Natural killer cell treated with Interleukin-12 subunit alpha and Interleukin-12 subunit beta and Interleukin-15 and Interleukin-18, amount 100 ng/mL, for 72 hours (primary cell): Measurements from ENCODE around the gene VASN. TPM values are rescaled to one million over a fixed set of nuclear protein-coding genes. Genes with fewer than 3 reads are reported as not detected.

Experiments used
- ATAC-seq, 2 donors: fragments of 150-1000 bp; cut with Tn5 transposase in 1 of 2; sonication (Bioruptor Pico), chemical (Tn5 transposase) in 1 of 2; 2 replicates each; pipeline ENCODE4 v1.10.0; 2021
- DNase-seq: peaks from one replicate; pipeline ENCODE4 v3.0.0; 2022; ENCODE audit warnings: low spot score
- H3K27ac Mint-ChIP-seq, 2 donors: 1 replicate in 1 of 2; 2 replicates in 1 of 2; pipeline ENCODE4 v1.8.0; 2022; ENCODE audit warnings: mixed read lengths in 2 of 2, mild to moderate bottlenecking in 1 of 2, moderate library complexity in 1 of 2
- H3K27me3 Mint-ChIP-seq, 2 donors: 1 replicate in 1 of 2; 2 replicates in 1 of 2; pipeline ENCODE4 v1.8.0; 2022; ENCODE audit warnings: mixed read lengths in 2 of 2
- H3K36me3 Mint-ChIP-seq: one replicate; pipeline ENCODE4 v1.8.0; 2022; ENCODE audit warnings: mixed read lengths
- H3K4me1 Mint-ChIP-seq, 2 donors: 1 replicate in 1 of 2; 2 replicates in 1 of 2; pipeline ENCODE4 v1.8.0; 2022; ENCODE audit warnings: low read depth in 2 of 2, mixed read lengths in 2 of 2, mild to moderate bottlenecking in 1 of 2
- H3K4me3 Mint-ChIP-seq: one replicate; pipeline ENCODE4 v1.8.0; 2022; ENCODE audit warnings: mixed read lengths
- H3K9me3 Mint-ChIP-seq: 2 replicates; pipeline ENCODE4 v1.8.0; 2022; ENCODE audit warnings: mixed read lengths
- total RNA-seq, 2 donors: library from RNA; stranded (reverse); gene quantifications; one replicate each; pipeline ENCODE4 v1.2.3, GENCODE V29; 2022

The VASN gene
- total RNA-seq, 2 donors from 2014 or later: 0.33 TPM; not detected in 1

DNA sequence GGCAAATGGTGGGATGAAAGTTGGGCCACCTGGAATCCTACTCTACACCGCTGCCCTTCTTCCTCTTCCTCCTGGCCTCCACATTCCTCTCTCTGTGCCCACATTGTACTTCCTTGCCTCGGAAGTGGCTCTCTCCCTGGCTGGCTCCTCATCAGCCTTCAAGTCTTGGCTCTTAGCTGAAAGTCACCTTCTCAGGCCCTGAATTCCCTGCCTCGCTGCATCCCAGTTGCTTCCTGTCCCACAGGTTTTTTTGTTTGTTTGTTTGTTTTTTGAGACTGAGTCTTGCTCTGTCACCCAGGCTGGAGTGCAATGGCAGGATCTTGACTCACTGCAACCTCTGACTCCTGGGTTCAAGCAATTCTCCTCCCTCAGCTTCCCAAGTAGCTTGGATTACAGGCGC lies 18.0 kb upstream of the VASN start:
- no peaks in the 10 kb centered on the region for H3K9me3 Mint-ChIP-seq
- no peak overlapping the region for H3K4me3 Mint-ChIP-seq
- no peaks in the 10 kb centered on the region for H3K27me3 Mint-ChIP-seq
- DNase-seq (no peak), ATAC-seq (no peak)
- H3K36me3 Mint-ChIP-seq: no peaks in the 10 kb centered on the region
- H3K4me1 Mint-ChIP-seq: peaks cover 5% of the 10 kb centered on the region in 2 donors
- H3K27ac Mint-ChIP-seq: no peak overlapping the region

- DNase-seq (no peak), ATAC-seq (no peak)
- H3K9me3 Mint-ChIP-seq: no peaks in the 10 kb centered on the region
- H3K27me3 Mint-ChIP-seq: no peaks in the 10 kb centered on the region
- peaks cover 5 to 9% of the 10 kb centered on the region in 2 donors for H3K4me1 Mint-ChIP-seq
- H3K4me3 Mint-ChIP-seq: no peak overlapping the region
- no peaks in the 10 kb centered on the region for H3K36me3 Mint-ChIP-seq
- no peak overlapping the region for H3K27ac Mint-ChIP-seq
These were observed 16.9 kb upstream of the VASN start for GRCh38 chr16:4354512-4355409.

DNA sequence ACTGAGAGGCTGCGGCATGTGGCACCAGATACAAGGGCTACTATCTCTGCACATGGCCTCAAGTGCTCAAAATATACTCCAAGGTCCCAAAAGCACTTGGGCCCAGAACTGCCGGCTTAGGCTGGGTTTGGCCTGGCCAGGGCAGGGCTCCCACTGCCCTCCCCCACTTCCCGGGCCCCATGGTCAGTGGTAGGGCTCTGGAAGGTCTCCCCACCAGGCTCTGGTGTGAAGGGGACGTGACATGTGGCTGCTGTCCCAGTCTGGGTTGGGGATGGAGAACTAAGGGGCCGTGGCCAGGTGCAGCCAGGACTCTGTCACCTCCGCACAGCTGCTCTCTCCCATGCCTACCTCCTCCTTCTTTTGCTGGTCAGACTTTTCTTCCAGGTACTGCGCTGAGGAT lies 14.8 kb upstream of the VASN start:
- no peak for ATAC-seq
- no peaks in the 10 kb centered on the region for H3K9me3 Mint-ChIP-seq
- H3K27ac Mint-ChIP-seq: no peak overlapping the region
- no peak for DNase-seq
- peaks cover under 1 to 7% of the 10 kb centered on the region in 2 donors for H3K4me1 Mint-ChIP-seq
- no peaks in the 10 kb centered on the region for H3K27me3 Mint-ChIP-seq
- no peaks in the 10 kb centered on the region for H3K36me3 Mint-ChIP-seq
- H3K4me3 Mint-ChIP-seq: no peak overlapping the region

- Mint-ChIP-seq H3K4me3 (no peak overlapping the region), H3K27ac (no peak overlapping the region), H3K4me1 (peaks cover 0 to 7% of the 10 kb centered on the region in 2 donors), H3K9me3 (no peaks in the 10 kb centered on the region), H3K36me3 (no peaks in the 10 kb centered on the region), H3K27me3 (no peaks in the 10 kb centered on the region)
- ATAC-seq (no peak), DNase-seq (no peak)
These were observed 13.4 kb upstream of the VASN start for GRCh38 chr16:4358236-4358635.

GRCh38 chr16:4358831-4359561 lies 12.7 kb upstream of the VASN start:
- H3K27me3 Mint-ChIP-seq: no peaks in the 10 kb centered on the region
- ATAC-seq (peak; percentile 54 to 70), DNase-seq (peak; percentile 78)
- H3K4me1 Mint-ChIP-seq: peaks cover 0 to 7% of the 10 kb centered on the region in 2 donors
- H3K36me3 Mint-ChIP-seq: no peaks in the 10 kb centered on the region
- H3K9me3 Mint-ChIP-seq: no peaks in the 10 kb centered on the region
- no peak overlapping the region for H3K4me3 Mint-ChIP-seq
- peak overlapping the region in 1 of 2 donors; percentile 65 for H3K27ac Mint-ChIP-seq

- no peak overlapping the region for H3K27ac Mint-ChIP-seq
- no peaks in the 10 kb centered on the region for H3K36me3 Mint-ChIP-seq
- H3K4me1 Mint-ChIP-seq: peaks cover 0 to 5% of the 10 kb centered on the region in 2 donors
- H3K4me3 Mint-ChIP-seq: no peak overlapping the region
- DNase-seq (no peak), ATAC-seq (no peak)
- no peaks in the 10 kb centered on the region for H3K9me3 Mint-ChIP-seq
- no peaks in the 10 kb centered on the region for H3K27me3 Mint-ChIP-seq
These were observed 11.7 kb upstream of the VASN start for GRCh38 chr16:4359914-4360313.

- DNase-seq (no peak), ATAC-seq (peak in 1 of 2 donors; percentile 23)
- Mint-ChIP-seq H3K4me3 (no peak overlapping the region), H3K27me3 (no peaks in the 10 kb centered on the region), H3K36me3 (no peaks in the 10 kb centered on the region), H3K27ac (no peak overlapping the region), H3K4me1 (peaks cover 0 to 4% of the 10 kb centered on the region in 2 donors), H3K9me3 (no peaks in the 10 kb centered on the region)
These were observed 11.1 kb upstream of the VASN start for GRCh38 chr16:4360538-4361021.

GRCh38 chr16:4361033-4361943 lies 10.4 kb upstream of the VASN start:
- Mint-ChIP-seq H3K36me3 (no peaks in the 10 kb centered on the region), H3K4me1 (peaks cover 0 to 4% of the 10 kb centered on the region in 2 donors), H3K27me3 (no peaks in the 10 kb centered on the region), H3K27ac (no peak overlapping the region), H3K4me3 (no peak overlapping the region), H3K9me3 (no peaks in the 10 kb centered on the region)
- ATAC-seq (no peak), DNase-seq (no peak)

DNA sequence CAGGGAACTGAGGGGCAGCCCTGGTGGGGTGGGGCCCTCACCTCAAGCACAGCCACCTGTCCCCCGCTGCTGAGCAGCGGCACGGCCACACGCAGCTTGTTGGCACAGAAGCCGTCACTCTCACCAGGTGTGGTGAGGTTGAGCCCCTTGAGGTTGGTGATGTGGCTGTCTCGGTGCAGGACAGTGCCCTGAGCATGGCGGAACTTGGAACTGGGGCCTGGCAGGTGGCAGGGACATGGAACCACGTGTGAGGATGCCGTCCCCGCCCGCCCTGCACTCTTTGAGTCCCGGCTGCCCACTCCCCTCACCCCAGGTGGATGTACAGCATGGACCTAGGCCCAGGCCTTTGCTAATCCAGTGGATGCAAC lies 9.7 kb upstream of the VASN start:
- no peak for ATAC-seq
- H3K27me3 Mint-ChIP-seq: no peaks in the 10 kb centered on the region
- no peaks in the 10 kb centered on the region for H3K36me3 Mint-ChIP-seq

GRCh38 chr16:4362476-4363135 lies 9.0 kb upstream of the VASN start:
- H3K27ac Mint-ChIP-seq: no peak overlapping the region
- no peak for ATAC-seq
- no peak for DNase-seq
- H3K27me3 Mint-ChIP-seq: no peaks in the 10 kb centered on the region
- H3K4me3 Mint-ChIP-seq: no peak overlapping the region
- H3K9me3 Mint-ChIP-seq: no peaks in the 10 kb centered on the region
- no peaks in the 10 kb centered on the region for H3K36me3 Mint-ChIP-seq
- H3K4me1 Mint-ChIP-seq: peaks cover 0 to 8% of the 10 kb centered on the region in 2 donors

More for the DNA sequence above, 9.7 kb upstream of the VASN start:
- H3K4me3 Mint-ChIP-seq: no peak overlapping the region
- no peaks in the 10 kb centered on the region for H3K9me3 Mint-ChIP-seq
- peaks cover 0 to 4% of the 10 kb centered on the region in 2 donors for H3K4me1 Mint-ChIP-seq
- no peak overlapping the region for H3K27ac Mint-ChIP-seq
- DNase-seq: no peak

DNA sequence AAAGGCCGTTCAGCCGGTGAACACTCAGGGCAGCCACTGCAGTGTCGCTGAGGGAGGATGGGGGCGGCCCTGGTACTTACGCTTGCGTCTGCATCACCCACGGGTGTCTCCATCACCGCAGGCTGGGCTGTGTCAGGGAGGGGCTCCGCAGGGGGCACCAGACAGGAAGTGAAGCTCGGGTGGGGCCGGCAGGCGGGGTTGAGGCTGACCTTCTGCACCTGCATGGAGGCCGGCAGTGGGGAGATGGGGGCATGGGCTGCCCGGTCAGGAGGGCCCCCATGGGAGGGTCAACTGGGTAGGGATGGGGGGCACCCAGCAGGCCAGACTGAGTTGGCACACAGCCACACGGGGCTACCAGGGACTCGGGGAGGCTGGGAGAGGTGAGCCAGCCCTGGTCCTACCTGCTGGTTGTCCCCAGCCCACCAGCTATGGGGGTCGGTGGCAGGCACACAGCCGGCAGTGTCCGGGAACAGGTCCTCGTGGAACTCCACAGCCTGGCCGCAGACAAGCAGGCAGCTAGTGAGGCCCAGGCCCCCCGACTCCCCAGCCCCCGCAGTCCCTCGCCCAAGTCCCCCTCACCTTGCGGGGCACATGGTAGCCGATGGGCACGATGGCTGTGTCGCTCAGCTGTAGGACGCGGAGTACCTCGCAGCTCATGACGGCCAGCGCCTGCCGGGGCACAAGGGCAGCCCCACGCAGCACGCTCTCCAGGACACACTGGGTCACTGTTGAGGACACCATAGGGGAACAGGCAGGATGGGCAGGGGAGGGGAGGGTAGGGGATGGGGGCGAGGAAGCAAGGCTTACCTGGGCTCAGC lies 7.2 kb upstream of the VASN start:
- Mint-ChIP-seq H3K27me3 (no peaks in the 10 kb centered on the region), H3K9me3 (no peaks in the 10 kb centered on the region), H3K36me3 (no peaks in the 10 kb centered on the region), H3K4me1 (peaks cover 0 to 6% of the 10 kb centered on the region in 2 donors), H3K4me3 (no peak overlapping the region), H3K27ac (no peak overlapping the region)
- DNase-seq: no peak
- ATAC-seq: no peak

DNA sequence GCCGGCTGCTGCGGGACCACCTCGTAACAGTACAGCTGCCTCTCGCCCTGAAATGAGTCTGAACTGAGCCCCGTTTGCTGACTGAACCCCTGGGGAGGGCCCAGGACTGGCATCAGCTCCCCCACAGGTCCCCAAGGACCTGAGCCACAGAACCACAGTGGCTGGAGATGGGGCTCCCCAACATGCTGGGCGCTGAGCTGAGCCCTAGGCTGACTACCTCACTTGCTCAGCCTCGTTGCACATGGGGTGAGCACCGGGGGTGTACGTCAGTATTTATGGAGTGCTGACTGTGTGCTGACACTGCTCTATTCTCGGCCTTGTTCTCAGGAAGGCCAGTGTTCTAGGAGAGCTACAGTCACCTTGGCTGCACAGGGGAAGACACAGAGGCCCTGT lies 6.6 kb upstream of the VASN start:
- H3K27me3 Mint-ChIP-seq: no peaks in the 10 kb centered on the region
- H3K27ac Mint-ChIP-seq: no peak overlapping the region
- peaks cover 0 to 6% of the 10 kb centered on the region in 2 donors for H3K4me1 Mint-ChIP-seq
- no peak for ATAC-seq
- DNase-seq: no peak
- H3K9me3 Mint-ChIP-seq: no peaks in the 10 kb centered on the region
- H3K4me3 Mint-ChIP-seq: no peak overlapping the region
- H3K36me3 Mint-ChIP-seq: no peaks in the 10 kb centered on the region
